ENCODE results near the gene C2CD2. TPM values are rescaled to one million over a fixed set of nuclear protein-coding genes. Genes with fewer than 3 reads are reported as not detected.

Gene C2CD2
- polyA plus RNA-seq, 1 donor (not counting 4 experiments of a cell fraction or from before 2014, with no cell fraction given), result 39.9 TPM

DNA sequence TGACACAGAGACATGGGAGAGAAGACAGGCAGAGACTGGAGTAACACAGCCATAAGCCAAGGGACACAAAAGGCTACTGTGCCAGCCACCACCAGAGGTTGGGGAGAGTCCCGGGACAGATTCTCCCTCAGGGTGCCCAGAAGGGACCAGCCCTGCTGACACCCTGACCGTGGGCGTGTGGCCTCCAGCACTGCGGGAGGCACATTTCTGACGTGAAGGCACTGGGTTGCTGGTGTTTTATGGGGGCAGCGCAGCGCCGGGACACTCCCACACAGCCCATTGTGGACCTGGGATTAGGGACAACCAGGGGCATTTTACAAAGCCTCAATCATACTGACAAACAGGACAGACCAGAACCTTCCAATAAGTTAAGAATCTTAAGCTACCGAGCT, 100.9 kb downstream of the C2CD2 start:
- no peak for FAIRE-seq
- no peak overlapping the region for H3K4me3 ChIP-seq (ENCODE audit: control insufficient read depth in 2 of 3, extremely low read depth in 1 of 3, insufficient read depth in 2 of 3, low read depth in 1 of 3, low read length in 3 of 3)
- no peaks in the 10 kb centered on the region for H3K4me1 ChIP-seq (ENCODE audit: control insufficient read depth, extremely low read depth, insufficient read depth, low read length)
- H4K20me1 ChIP-seq (ENCODE audit: control insufficient read depth, extremely low read depth, insufficient read depth, low read length), result no peaks in the 10 kb centered on the region
- dilution Hi-C loops (cut with MboI; ENCODE audit: extremely low pct_ligation_motif_present, low sequenced_read_pairs), result no loop called here
- no peaks in the 10 kb centered on the region for H3K9me1 ChIP-seq (ENCODE audit: control insufficient read depth, extremely low read depth, insufficient read depth, low read length)
- H3K27me3 ChIP-seq (ENCODE audit: control insufficient read depth, extremely low read depth, insufficient read depth, low read length), result no peaks in the 10 kb centered on the region
- no peak for DNase-seq (ENCODE audit: low read depth, low spot score)
- no peak overlapping the region for H2AFZ ChIP-seq (ENCODE audit: control insufficient read depth, low read length)
- H3K27ac ChIP-seq (ENCODE audit: control insufficient read depth, insufficient read depth, low read length), result no peak overlapping the region
- no peak overlapping the region for H3K4me2 ChIP-seq (ENCODE audit: control insufficient read depth, extremely low read depth, insufficient read depth, low read depth, low read length)
- H3K79me2 ChIP-seq (ENCODE audit: control insufficient read depth, insufficient read depth, low read length), result no peaks in the 10 kb centered on the region
- no peaks in the 10 kb centered on the region for H3K9me3 ChIP-seq (ENCODE audit: control insufficient read depth, low read depth, low read length)
- peaks cover 23% of the 10 kb centered on the region in 2 experiments for H3K36me3 ChIP-seq (ENCODE audit: control insufficient read depth in 2 of 2, extremely low read depth in 1 of 2, insufficient read depth in 2 of 2, low read length in 2 of 2)
- TF ChIP-seq, protein P1, sequence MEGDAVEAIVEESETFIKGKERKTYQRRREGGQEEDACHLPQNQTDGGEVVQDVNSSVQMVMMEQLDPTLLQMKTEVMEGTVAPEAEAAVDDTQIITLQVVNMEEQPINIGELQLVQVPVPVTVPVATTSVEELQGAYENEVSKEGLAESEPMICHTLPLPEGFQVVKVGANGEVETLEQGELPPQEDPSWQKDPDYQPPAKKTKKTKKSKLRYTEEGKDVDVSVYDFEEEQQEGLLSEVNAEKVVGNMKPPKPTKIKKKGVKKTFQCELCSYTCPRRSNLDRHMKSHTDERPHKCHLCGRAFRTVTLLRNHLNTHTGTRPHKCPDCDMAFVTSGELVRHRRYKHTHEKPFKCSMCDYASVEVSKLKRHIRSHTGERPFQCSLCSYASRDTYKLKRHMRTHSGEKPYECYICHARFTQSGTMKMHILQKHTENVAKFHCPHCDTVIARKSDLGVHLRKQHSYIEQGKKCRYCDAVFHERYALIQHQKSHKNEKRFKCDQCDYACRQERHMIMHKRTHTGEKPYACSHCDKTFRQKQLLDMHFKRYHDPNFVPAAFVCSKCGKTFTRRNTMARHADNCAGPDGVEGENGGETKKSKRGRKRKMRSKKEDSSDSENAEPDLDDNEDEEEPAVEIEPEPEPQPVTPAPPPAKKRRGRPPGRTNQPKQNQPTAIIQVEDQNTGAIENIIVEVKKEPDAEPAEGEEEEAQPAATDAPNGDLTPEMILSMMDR (optimal IDR thresholded peaks at IDR 0.05 in 1 of 3, IDR thresholded peaks at IDR 0.05 in 1 of 3, conservative IDR thresholded peaks at IDR 0.05 in 1 of 3; ENCODE audit: extremely low read depth in 1 of 3, insufficient read depth in 2 of 3, low read length in 3 of 3), result no peak
- no peak for TF ChIP-seq EZH2 (IDR thresholded peaks at IDR 0.05; ENCODE audit: low read length)
- H3K9ac ChIP-seq (ENCODE audit: control insufficient read depth, extremely low read depth, insufficient read depth, low read length), result no peak overlapping the region

DNA sequence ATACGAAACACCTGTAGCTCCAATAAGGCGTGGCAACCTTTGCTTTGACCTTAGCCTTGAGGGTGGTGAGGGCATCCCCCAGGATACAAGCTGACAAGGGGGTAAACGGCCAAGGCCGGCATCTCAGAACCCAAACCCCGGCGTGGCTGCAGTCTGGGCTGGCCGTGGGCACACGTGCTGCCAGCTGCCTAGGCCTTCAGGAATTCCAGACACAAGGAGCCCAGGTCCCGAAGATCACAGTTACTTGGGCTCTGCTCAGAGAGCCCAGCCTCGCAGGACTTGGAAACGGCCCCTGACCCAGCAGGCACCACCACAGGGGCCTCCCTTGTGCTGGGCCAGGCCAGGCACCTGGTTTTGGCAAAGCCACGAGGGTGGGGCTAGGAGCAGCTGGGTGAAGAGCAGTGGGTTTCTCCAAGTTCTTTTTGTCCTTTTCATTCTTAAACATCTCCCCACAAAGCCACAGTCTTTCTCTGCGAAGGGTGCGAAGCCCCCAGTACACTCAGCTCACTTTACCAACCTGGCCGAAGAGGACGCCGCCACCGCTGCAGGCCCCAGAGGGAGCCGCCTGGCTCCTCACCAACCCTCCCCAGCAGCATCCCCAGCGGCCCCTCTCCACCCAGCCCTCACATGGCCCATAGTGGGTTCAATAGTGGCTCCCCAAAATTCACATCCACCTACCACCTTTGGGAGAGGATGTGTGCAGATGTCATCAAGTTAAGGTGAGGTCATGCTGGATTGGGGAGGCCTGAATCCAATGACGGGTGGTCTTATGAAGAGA, 101.5 kb downstream of the C2CD2 start:
- TF ChIP-seq EZH2 (IDR thresholded peaks at IDR 0.05; ENCODE audit: low read length), result no peak
- TF ChIP-seq, protein P1 (optimal IDR thresholded peaks at IDR 0.05 in 1 of 3, IDR thresholded peaks at IDR 0.05 in 1 of 3, conservative IDR thresholded peaks at IDR 0.05 in 1 of 3; ENCODE audit: extremely low read depth in 1 of 3, insufficient read depth in 2 of 3, low read length in 3 of 3), result no peak
- H3K79me2 ChIP-seq (ENCODE audit: control insufficient read depth, insufficient read depth, low read length), result no peaks in the 10 kb centered on the region
- H2AFZ ChIP-seq (ENCODE audit: control insufficient read depth, low read length), result no peak overlapping the region
- H4K20me1 ChIP-seq (ENCODE audit: control insufficient read depth, extremely low read depth, insufficient read depth, low read length), result no peaks in the 10 kb centered on the region
- no peak overlapping the region for H3K4me3 ChIP-seq (ENCODE audit: control insufficient read depth in 2 of 3, extremely low read depth in 1 of 3, insufficient read depth in 2 of 3, low read depth in 1 of 3, low read length in 3 of 3)
- H3K36me3 ChIP-seq (ENCODE audit: control insufficient read depth in 2 of 2, extremely low read depth in 1 of 2, insufficient read depth in 2 of 2, low read length in 2 of 2), result peaks cover 20 to 21% of the 10 kb centered on the region in 2 experiments
- DNase-seq (ENCODE audit: low read depth, low spot score) (no peak), FAIRE-seq (no peak)
- no peak overlapping the region for H3K27ac ChIP-seq (ENCODE audit: control insufficient read depth, insufficient read depth, low read length)
- H3K27me3 ChIP-seq (ENCODE audit: control insufficient read depth, extremely low read depth, insufficient read depth, low read length), result no peaks in the 10 kb centered on the region
- no peaks in the 10 kb centered on the region for H3K4me1 ChIP-seq (ENCODE audit: control insufficient read depth, extremely low read depth, insufficient read depth, low read length)
- no peak overlapping the region for H3K4me2 ChIP-seq (ENCODE audit: control insufficient read depth, extremely low read depth, insufficient read depth, low read depth, low read length)
- no peaks in the 10 kb centered on the region for H3K9me1 ChIP-seq (ENCODE audit: control insufficient read depth, extremely low read depth, insufficient read depth, low read length)
- no peaks in the 10 kb centered on the region for H3K9me3 ChIP-seq (ENCODE audit: control insufficient read depth, low read depth, low read length)
- dilution Hi-C loops (cut with MboI; ENCODE audit: extremely low pct_ligation_motif_present, low sequenced_read_pairs), result no loop called here
- H3K9ac ChIP-seq (ENCODE audit: control insufficient read depth, extremely low read depth, insufficient read depth, low read length), result no peak overlapping the region
